Measurements from ENCODE around the gene MGAT1. TPM values are rescaled to one million over a fixed set of nuclear protein-coding genes. Genes with fewer than 3 reads are reported as not detected.
A peak's percentile ranks its signal among the peaks of the same experiment; 100 is the strongest.

Gene MGAT1
- total RNA-seq, 1 experiment from 2014 or later, result 86.4 TPM

DNA sequence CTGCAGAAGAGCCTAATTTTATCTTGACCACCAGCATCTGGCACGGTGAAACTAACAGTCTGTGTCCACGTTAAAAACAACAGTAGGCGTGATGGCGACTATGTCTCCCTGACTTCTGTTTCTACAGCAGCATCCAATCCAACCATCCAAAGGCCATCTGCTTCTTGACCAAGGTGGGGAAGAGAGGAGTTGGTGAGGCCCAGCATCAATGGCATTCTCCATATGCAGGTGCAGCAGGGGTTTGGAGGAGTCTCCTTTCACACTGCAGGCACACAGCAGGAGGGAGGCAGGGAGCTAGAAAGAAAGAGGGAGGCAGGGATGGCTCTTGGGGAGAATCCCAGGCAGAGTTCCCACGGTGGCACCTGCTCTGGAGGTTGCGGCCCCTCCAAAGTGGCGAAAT is 27.0 kb downstream of the MGAT1 start:
- no peak for DNase-seq
- Mint-ChIP-seq H3K4me3 (ENCODE audit: low read depth, unreplicated experiment) (no peak overlapping the region), H3K36me3 (ENCODE audit: insufficient read depth, unreplicated experiment) (no peaks in the 10 kb centered on the region), H3K27me3 (ENCODE audit: unreplicated experiment) (no peaks in the 10 kb centered on the region), H3K4me1 (ENCODE audit: low read depth, unreplicated experiment) (no peaks in the 10 kb centered on the region), H3K9me3 (ENCODE audit: low read depth, unreplicated experiment) (peaks cover 8% of the 10 kb centered on the region), H3K27ac (ENCODE audit: unreplicated experiment) (no peak overlapping the region)
- TF ChIP-seq, protein P1, sequence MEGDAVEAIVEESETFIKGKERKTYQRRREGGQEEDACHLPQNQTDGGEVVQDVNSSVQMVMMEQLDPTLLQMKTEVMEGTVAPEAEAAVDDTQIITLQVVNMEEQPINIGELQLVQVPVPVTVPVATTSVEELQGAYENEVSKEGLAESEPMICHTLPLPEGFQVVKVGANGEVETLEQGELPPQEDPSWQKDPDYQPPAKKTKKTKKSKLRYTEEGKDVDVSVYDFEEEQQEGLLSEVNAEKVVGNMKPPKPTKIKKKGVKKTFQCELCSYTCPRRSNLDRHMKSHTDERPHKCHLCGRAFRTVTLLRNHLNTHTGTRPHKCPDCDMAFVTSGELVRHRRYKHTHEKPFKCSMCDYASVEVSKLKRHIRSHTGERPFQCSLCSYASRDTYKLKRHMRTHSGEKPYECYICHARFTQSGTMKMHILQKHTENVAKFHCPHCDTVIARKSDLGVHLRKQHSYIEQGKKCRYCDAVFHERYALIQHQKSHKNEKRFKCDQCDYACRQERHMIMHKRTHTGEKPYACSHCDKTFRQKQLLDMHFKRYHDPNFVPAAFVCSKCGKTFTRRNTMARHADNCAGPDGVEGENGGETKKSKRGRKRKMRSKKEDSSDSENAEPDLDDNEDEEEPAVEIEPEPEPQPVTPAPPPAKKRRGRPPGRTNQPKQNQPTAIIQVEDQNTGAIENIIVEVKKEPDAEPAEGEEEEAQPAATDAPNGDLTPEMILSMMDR (IDR thresholded peaks at IDR 0.05; ENCODE audit: unreplicated experiment), result no peak
- CTCF ChIA-PET, result no interaction called here
- intact Hi-C loops (cut with micrococcal nuclease; ENCODE audit: unreplicated experiment), result no loop called here
- BruUV-seq (replicated peaks), result no TSS peak

DNA sequence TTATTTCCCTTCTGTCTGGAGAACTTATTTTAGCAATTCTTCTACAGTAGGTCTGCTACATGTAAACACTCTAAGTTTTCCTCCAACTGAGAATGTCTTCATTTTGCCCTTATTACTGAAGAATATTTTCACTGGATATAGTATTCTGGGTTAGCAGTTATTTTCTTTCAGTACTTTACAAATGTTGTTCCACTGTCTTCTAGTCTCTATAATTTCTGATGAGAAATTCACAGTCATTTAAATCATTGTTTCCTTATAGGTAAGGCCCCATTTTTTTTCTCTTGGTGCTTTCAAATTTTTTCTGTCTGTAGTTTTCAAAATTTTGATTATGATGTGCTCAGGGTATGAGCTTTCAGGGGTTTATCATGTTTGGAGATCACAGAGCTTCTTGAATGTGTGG is 30.8 kb downstream of the MGAT1 start:
- TF ChIP-seq, protein P1 (IDR thresholded peaks at IDR 0.05; ENCODE audit: unreplicated experiment), result no peak
- Mint-ChIP-seq H3K4me3 (ENCODE audit: low read depth, unreplicated experiment) (no peak overlapping the region), H3K36me3 (ENCODE audit: insufficient read depth, unreplicated experiment) (no peaks in the 10 kb centered on the region), H3K27me3 (ENCODE audit: unreplicated experiment) (no peaks in the 10 kb centered on the region), H3K9me3 (ENCODE audit: low read depth, unreplicated experiment) (peaks cover 8% of the 10 kb centered on the region), H3K27ac (ENCODE audit: unreplicated experiment) (no peak overlapping the region), H3K4me1 (ENCODE audit: low read depth, unreplicated experiment) (no peaks in the 10 kb centered on the region)
- intact Hi-C loops (cut with micrococcal nuclease; ENCODE audit: unreplicated experiment), result no loop called here
- DNase-seq, result no peak
- CTCF ChIA-PET, result no interaction called here
- no TSS peak for BruUV-seq (replicated peaks)

DNA sequence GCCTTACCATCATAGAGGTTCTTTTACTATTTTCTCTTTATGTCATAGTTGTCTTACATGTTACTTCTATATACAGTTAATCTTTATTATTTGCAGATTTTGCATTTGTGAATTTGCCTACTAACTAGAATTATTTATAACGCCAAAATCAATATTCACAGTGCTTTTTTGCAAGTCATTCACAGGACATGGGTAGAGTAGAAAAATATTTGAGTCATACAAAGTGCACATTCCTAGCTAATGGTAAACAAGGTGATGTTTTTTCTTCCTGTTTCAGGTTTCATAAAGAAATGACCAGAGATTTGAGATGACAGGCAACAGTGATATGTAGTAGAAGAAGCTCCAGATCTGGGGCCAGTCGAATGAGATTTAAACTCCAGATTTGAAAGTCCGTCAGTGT is 32.8 kb downstream of the MGAT1 start:
- Mint-ChIP-seq H3K27me3 (ENCODE audit: unreplicated experiment) (peaks cover 4% of the 10 kb centered on the region), H3K9me3 (ENCODE audit: low read depth, unreplicated experiment) (peaks cover 8% of the 10 kb centered on the region), H3K4me1 (ENCODE audit: low read depth, unreplicated experiment) (no peaks in the 10 kb centered on the region), H3K4me3 (ENCODE audit: low read depth, unreplicated experiment) (no peak overlapping the region), H3K27ac (ENCODE audit: unreplicated experiment) (peak overlapping the region; percentile 52), H3K36me3 (ENCODE audit: insufficient read depth, unreplicated experiment) (no peaks in the 10 kb centered on the region)
- BruUV-seq (replicated peaks), result no TSS peak
- CTCF ChIA-PET, result interaction anchor here (0.6 to 0.7 kb wide), 2 partner anchors 97 to 107 kb away, joined by 3 read pairs; no protein-coding TSS in a partner anchor
- intact Hi-C loops (cut with micrococcal nuclease; ENCODE audit: unreplicated experiment), result no loop called here
- TF ChIP-seq, protein P1 (IDR thresholded peaks at IDR 0.05; ENCODE audit: unreplicated experiment), result no peak
- no peak for DNase-seq

DNA sequence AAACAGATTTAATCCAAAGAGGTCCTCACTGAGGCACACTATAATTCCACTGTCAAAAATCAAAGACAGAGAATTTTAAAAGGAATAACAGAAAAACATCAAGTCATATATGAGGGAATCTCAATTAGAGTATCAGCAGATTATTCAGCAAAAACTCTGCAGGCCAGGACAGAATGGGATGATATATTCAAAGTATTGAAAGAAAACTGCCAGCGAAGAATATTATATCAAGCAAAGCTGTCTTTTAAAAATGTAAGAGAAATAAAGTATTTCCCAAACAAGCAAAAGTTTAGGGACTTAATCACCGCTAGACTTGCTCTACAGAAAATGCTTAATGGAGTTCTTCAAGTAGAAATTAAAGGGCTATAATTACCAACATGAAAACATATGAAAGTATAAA is 47.0 kb downstream of the MGAT1 start:
- no peak for DNase-seq
- CTCF ChIA-PET, result no interaction called here
- peaks cover 3% of the 10 kb centered on the region for H3K36me3 Mint-ChIP-seq (ENCODE audit: insufficient read depth, unreplicated experiment)
- intact Hi-C loops (cut with micrococcal nuclease; ENCODE audit: unreplicated experiment), result no loop called here
- H3K9me3 Mint-ChIP-seq (ENCODE audit: low read depth, unreplicated experiment), result peaks cover 6% of the 10 kb centered on the region
- H3K4me1 Mint-ChIP-seq (ENCODE audit: low read depth, unreplicated experiment), result no peaks in the 10 kb centered on the region
- peaks cover 32% of the 10 kb centered on the region for H3K27me3 Mint-ChIP-seq (ENCODE audit: unreplicated experiment)
- TF ChIP-seq, protein P1 (IDR thresholded peaks at IDR 0.05; ENCODE audit: unreplicated experiment), result no peak
- H3K4me3 Mint-ChIP-seq (ENCODE audit: low read depth, unreplicated experiment), result no peak overlapping the region
- no peak overlapping the region for H3K27ac Mint-ChIP-seq (ENCODE audit: unreplicated experiment)
- no TSS peak for BruUV-seq (replicated peaks)
